Thyroid gland (tissue), 4 donors: ENCODE results near the gene PCBP4.

ENCODE experiments used
- POLR2A ChIP-seq, 2 donors: fragments of 450-650 bp; IDR thresholded peaks; one replicate each; pipeline ENCODE4 v1.6.1; 2017; ENCODE audit warnings: antibody characterized with exemption in 2 of 2, mild to moderate bottlenecking in 2 of 2, moderate library complexity in 1 of 2
- TF ChIP-seq, protein P1 (sequence below), 6 experiments: fragments of 200-600 bp in 3 of 6; fragments of 450-650 bp in 3 of 6; sonication (generic) in 3 of 6; IDR thresholded peaks; one replicate each; pipeline ENCODE4 v1.5.1; 2016 to 2019; ENCODE audit warnings: antibody characterized with exemption in 6 of 6, mild to moderate bottlenecking in 2 of 6, inconsistent platforms in 1 of 6, moderate library complexity in 1 of 6

GRCh38 chr3:52006017-52006819 is 39.0 kb upstream of the PCBP4 start:
- TF ChIP-seq, protein P1, sequence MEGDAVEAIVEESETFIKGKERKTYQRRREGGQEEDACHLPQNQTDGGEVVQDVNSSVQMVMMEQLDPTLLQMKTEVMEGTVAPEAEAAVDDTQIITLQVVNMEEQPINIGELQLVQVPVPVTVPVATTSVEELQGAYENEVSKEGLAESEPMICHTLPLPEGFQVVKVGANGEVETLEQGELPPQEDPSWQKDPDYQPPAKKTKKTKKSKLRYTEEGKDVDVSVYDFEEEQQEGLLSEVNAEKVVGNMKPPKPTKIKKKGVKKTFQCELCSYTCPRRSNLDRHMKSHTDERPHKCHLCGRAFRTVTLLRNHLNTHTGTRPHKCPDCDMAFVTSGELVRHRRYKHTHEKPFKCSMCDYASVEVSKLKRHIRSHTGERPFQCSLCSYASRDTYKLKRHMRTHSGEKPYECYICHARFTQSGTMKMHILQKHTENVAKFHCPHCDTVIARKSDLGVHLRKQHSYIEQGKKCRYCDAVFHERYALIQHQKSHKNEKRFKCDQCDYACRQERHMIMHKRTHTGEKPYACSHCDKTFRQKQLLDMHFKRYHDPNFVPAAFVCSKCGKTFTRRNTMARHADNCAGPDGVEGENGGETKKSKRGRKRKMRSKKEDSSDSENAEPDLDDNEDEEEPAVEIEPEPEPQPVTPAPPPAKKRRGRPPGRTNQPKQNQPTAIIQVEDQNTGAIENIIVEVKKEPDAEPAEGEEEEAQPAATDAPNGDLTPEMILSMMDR (IDR thresholded peaks at IDR 0.05), result no peak
- no peak for TF ChIP-seq POLR2A (IDR thresholded peaks at IDR 0.05)
